VCaP (cell line): ENCODE data around the gene DSG2.
A peak's percentile ranks its signal among the peaks of the same experiment; 100 is the strongest.

Experiments
- H3K27ac ChIP-seq: fragments of 450-650 bp; 2 replicates; pipeline ENCODE4 v1.5.1; 2017
- CTCF ChIP-seq: fragments of 450-650 bp; conservative IDR thresholded peaks from 2 replicates; pipeline ENCODE4 v1.5.1; 2017; ENCODE audit warnings: mild to moderate bottlenecking, moderate library complexity

The DSG2 gene

GRCh38 chr18:31566576-31567306 lies 68.8 kb downstream of the DSG2 start:
- TF ChIP-seq CTCF, result no peak
- no peak overlapping the region for H3K27ac ChIP-seq

- no peak for TF ChIP-seq CTCF
- no peak overlapping the region for H3K27ac ChIP-seq
Measured at GRCh38 chr18:31572368-31572767, 74.4 kb downstream of the DSG2 start.

- H3K27ac ChIP-seq, result no peak overlapping the region
- TF ChIP-seq CTCF, result no peak
Measured at GRCh38 chr18:31573051-31573450, 75.1 kb downstream of the DSG2 start.

GRCh38 chr18:31574359-31574758 lies 76.4 kb downstream of the DSG2 start:
- no peak for TF ChIP-seq CTCF

GRCh38 chr18:31575515-31576257 lies 77.7 kb downstream of the DSG2 start:
- peak overlapping the region; percentile 49 for H3K27ac ChIP-seq

More at GRCh38 chr18:31574359-31574758, 76.4 kb downstream of the DSG2 start:
- no peak overlapping the region for H3K27ac ChIP-seq

GRCh38 chr18:31576670-31577069 lies 78.7 kb downstream of the DSG2 start:
- H3K27ac ChIP-seq, result no peak overlapping the region
- TF ChIP-seq CTCF, result no peak

More at GRCh38 chr18:31575515-31576257, 77.7 kb downstream of the DSG2 start:
- TF ChIP-seq CTCF, result no peak

- no peak overlapping the region for H3K27ac ChIP-seq
- no peak for TF ChIP-seq CTCF
Measured at GRCh38 chr18:31577195-31577594, 79.2 kb downstream of the DSG2 start.
